GM12872 (cell line): ENCODE results near the gene USO1.

Experiments used
- TF ChIP-seq, protein P1 (sequence below): IDR thresholded peaks from 3 replicates; pipeline ENCODE4 v1.5.1; 2011; ENCODE audit warnings: low read depth, mild to moderate bottlenecking, low read length, moderate library complexity; ENCODE audit not compliant: insufficient read depth

The USO1 gene

DNA sequence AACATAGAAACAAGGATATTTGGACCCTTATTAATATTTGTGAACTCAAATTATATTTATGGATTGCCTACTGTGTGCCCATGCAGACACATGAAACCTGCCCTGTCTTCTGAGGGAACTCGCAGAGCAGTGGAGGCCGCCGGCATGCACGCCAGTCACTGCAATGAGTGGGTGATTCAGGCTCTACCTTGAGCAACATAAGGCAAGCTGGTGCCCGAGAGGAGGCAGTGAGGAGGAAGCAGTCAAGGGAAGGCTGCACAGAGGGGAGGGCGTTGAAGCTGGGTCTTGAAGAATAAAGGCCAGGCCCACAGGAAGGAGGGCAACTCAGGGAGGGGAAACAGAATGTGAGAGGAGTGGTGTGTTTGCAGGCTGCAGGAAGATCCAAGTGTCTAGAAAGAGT, 125.1 kb downstream of the USO1 start:
- TF ChIP-seq, protein P1, sequence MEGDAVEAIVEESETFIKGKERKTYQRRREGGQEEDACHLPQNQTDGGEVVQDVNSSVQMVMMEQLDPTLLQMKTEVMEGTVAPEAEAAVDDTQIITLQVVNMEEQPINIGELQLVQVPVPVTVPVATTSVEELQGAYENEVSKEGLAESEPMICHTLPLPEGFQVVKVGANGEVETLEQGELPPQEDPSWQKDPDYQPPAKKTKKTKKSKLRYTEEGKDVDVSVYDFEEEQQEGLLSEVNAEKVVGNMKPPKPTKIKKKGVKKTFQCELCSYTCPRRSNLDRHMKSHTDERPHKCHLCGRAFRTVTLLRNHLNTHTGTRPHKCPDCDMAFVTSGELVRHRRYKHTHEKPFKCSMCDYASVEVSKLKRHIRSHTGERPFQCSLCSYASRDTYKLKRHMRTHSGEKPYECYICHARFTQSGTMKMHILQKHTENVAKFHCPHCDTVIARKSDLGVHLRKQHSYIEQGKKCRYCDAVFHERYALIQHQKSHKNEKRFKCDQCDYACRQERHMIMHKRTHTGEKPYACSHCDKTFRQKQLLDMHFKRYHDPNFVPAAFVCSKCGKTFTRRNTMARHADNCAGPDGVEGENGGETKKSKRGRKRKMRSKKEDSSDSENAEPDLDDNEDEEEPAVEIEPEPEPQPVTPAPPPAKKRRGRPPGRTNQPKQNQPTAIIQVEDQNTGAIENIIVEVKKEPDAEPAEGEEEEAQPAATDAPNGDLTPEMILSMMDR, result no peak

DNA sequence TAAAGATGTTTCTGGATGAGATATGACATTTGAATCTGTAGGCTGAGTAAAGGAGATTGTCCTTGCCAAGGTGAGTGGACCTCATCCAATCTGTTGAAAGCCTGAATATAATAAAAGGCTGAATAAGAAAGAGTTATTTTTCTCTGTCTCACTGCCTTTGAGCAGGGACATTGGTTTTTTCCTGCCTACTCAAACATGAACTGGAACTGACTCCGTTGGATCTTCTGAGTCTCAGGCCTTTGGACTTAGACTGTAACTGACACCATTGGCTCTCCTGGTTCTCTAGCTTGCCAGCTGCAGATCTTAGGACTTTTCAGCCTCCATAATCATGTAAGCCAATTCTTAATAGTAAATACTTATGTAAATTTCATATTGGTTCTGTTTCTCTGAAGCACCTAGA, 134.3 kb downstream of the USO1 start:
- TF ChIP-seq, protein P1, result no peak

DNA sequence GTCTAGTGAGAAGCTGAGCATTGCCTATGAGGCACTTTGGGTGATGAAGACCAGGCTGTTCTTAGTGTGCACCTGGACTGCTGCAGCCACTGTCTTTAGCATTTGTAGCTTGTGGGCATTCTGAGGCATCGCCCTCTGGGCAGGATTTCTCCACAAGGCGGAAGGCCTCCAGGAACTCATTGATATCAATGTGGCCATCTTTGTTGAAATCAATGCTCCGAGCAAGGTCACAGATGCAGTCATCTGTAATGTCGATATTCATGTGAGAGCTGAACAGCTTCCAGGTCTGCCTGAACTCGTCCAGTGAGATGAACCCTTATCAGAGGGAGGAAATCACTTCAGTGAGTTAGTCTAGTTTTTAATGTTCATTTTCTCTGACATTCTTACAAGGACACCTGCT, 136.2 kb downstream of the USO1 start:
- TF ChIP-seq, protein P1, result no peak
